GM19239 (cell line): Measurements from ENCODE around the gene CITED2.

ENCODE experiments used
- DNase-seq: peaks from one replicate; pipeline ENCODE4 v3.0.0; 2011; ENCODE audit warnings: low spot score; ENCODE audit not compliant: insufficient read length
- FAIRE-seq: peaks from 2 replicates; lab custom pipeline; 2011; peaks lifted over from hg19 to GRCh38; lab: Jason Lieb, UNC

CITED2 gene

GRCh38 chr6:139388384-139388783, 13.9 kb upstream of the CITED2 start:
- DNase-seq, result no peak
- FAIRE-seq, result no peak

GRCh38 chr6:139386404-139386803, 12.0 kb upstream of the CITED2 start:
- DNase-seq (no peak), FAIRE-seq (no peak)

GRCh38 chr6:139381216-139381865, 6.9 kb upstream of the CITED2 start:
- no peak for DNase-seq
- FAIRE-seq, result no peak

- no peak for FAIRE-seq
- no peak for DNase-seq
These were observed 6.2 kb upstream of the CITED2 start for GRCh38 chr6:139380611-139381010.

DNA sequence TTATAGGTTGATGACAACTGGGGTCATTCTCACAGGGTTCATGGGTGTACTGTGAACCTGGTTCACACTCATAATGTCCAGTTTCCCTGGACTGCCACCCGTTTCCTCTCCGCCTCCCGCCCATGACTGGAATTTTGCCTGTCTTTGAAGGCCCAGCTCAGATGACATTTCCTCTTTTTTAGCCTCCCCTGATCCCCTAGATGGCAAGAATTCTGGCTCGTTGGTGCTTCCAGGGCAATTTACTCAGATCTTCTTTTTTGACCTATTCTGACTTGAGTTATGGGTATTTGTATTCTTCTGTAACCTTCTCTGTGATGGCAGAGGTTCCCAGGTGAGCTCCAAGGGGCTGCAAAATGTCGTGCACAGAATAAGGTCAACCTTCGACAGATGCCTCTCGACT, 5.7 kb upstream of the CITED2 start:
- DNase-seq, result no peak
- FAIRE-seq, result no peak

DNA sequence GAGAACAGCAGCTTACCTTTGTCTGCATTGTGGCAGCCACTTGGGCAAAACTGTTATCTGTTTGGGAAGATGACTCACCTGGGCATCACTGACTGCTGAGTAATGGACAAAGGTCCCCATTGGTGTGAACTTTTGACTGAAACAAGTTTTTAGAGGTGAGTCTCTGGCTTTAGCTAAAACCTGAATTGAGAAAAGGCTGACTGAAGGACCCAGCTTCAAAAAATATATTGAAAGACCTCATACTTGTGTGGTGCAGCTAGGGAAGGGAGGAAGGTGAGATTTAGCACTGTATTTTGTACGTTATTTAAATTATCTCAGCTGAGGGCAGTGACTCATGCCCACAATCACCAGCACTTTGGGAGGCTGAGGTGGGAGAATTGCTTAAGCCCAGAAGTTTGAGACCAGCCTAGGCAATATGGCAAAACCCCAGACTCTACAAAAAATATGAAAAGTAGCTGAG, 4.5 kb upstream of the CITED2 start:
- DNase-seq, result no peak
- no peak for FAIRE-seq

GRCh38 chr6:139378226-139378625, 3.8 kb upstream of the CITED2 start:
- DNase-seq (no peak), FAIRE-seq (no peak)

DNA sequence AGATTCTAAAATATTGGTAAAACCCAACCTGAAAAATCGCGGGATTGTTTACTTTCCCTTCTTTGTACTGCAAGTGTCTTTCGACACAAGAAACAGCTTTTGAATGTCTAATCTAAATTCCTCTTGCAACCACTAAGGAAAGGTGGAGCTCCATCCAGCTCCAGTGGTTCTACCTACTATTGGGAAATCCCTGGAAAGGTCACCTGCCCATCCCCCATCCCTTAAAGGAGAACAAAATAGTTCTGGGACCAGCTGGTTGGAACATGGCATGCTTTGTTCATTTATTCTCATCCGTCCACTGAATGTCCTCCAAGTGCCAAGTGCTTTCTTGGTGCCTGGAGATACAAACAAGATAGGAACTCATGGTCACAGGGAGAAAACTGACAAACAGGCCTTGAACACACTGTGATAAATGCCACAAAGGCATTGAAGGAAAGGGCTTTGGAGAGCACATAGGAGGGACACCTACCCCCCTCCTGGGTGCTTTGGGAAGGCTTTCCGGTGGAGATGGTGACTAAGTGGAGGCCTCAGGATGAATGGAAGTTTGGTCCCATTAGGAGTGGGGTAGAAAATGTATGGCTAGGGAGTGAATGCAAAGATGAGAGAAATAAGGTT, 2.3 kb upstream of the CITED2 start:
- DNase-seq (no peak), FAIRE-seq (no peak)

DNA sequence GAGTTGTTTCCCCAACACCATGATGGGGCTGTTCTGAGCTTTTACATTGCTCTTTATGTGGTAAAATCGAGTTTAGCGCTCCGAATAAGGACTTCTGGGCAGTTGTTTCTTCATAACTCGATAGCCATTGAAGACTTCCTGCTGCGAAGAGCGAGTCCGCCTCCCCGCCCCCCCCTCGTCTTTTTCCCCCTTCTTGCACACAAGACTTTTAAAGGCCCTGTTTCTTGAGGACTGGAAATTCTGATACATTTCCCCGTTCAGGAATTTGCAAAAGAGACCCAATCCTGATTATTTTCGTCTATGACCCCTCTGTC, 1.5 kb upstream of the CITED2 start:
- no peak for FAIRE-seq
- DNase-seq, result no peak

DNA sequence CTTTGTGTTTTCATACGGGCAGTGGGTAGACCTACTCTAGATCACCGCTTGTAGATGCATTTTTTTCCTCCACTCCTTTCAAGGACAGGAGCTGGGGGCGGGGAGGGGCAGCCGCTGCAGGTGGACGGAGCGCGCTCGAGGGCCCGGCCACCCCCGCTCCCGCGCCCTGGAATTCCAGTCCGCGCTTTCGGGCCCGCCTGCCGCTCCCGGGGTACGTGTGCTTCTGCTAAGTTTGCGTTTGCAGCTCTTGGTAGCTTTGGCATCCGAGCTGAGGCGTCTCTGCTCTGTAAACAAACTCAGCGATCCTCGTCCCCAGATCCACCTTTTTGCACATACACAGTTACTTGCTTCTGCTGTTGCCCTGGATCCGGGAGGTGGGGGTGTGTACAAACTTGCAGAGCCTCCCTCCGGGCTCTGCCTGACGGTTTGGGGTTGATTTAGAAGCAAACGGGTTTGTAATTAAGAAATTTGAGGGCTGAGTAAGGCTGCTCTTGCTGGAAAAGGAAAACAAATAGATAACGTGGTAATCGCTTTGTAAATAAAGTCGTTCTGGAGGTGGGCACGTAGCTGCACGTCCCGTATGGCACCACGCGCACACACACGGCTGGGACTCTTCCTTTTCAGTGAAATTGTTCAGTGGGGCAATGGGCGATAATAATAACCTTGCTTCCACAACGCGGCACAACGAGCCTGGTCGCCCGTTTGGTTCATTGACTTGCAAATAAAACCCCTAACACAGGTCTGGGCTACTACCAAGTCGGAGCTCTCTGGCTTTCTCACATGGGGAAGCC, 973 bp upstream of the CITED2 start:
- DNase-seq, result no peak
- FAIRE-seq, result peak; percentile 57

GRCh38 chr6:139373928-139374356, 506 bp downstream of the CITED2 start:
- FAIRE-seq (no peak), DNase-seq (no peak)

DNA sequence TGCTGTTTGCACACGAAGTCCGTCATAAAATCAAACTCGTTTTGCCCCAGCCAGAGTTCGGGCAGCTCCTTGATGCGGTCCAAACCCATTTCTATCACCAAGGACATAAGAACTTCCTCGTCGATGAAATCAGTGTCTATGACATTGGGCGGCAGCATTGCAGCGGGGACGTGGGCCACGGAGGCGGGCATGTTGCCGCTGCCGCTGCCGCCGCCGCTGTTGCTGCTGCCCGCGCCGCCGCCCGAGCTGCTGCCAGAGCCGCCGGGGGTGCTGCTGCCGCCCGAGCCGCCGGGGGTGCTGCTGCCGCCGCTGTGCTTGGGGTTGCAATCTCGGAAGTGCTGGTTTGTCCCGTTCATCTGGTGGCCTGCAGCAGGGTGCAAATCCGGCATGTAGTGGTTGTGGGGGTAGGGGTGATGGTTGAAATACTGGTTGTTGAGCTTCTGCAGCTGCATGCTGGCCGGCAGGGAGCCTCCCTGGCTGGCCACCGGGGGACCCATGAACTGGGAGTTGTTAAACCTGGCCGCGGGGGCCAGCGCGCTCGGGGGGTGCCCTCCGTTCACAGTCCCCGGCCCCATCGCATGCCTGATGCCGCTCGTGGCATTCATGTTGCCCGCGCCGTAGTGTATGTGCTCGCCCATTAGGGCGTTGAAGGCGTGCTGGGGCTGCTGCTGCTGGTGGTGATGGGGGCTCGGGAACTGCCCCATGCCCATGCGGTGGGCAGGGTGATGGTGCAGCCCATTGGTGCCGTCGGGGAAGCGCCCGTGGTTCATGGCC, 1.1 kb downstream of the CITED2 start:
- no peak for DNase-seq

GRCh38 chr6:139372326-139373153, 1.9 kb downstream of the CITED2 start:
- no peak for DNase-seq

More for the DNA sequence above, 1.1 kb downstream of the CITED2 start:
- FAIRE-seq, result peak; percentile 14

GRCh38 chr6:139371421-139372203, 2.8 kb downstream of the CITED2 start:
- FAIRE-seq (no peak), DNase-seq (no peak)

More at GRCh38 chr6:139372326-139373153, 1.9 kb downstream of the CITED2 start:
- FAIRE-seq, result no peak

- DNase-seq, result no peak
- no peak for FAIRE-seq
These were observed 3.5 kb downstream of the CITED2 start for GRCh38 chr6:139370999-139371345.

DNA sequence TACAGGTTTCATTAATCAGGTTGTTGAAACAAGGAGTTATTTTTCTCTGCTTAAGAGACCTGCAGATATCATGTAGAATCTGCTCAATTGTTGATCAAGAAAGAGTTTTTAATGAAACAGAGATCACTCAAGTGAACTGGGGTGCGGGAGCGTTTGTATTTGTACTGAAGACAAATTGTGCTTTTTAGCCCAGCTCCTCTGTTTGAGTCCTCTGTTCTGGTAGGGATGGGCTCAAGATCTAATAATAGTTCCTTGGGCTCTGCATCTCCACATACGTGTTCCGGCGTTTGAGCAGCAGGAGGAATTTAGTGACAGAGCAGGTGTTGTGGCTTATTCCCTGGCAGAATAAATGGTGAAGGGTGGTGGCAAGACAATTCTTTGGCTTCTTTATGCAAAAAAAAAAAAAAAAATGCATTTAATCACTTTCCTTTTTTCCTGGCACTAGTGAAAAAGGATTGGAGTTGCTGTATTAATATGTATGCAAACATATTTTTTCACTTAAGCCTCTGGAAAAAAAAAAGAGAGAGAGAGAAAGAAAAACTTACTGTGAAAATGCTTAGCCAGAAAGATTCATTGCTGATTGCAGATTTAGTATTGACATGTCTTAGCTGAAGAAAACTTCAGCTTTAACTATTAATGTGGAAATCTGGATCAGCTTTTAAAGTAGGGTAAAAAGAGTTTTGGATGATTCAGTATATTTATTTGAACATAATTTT, 4.0 kb downstream of the CITED2 start:
- FAIRE-seq (no peak), DNase-seq (no peak)

GRCh38 chr6:139369568-139370282, 4.7 kb downstream of the CITED2 start:
- DNase-seq (no peak), FAIRE-seq (peak; percentile 26)

DNA sequence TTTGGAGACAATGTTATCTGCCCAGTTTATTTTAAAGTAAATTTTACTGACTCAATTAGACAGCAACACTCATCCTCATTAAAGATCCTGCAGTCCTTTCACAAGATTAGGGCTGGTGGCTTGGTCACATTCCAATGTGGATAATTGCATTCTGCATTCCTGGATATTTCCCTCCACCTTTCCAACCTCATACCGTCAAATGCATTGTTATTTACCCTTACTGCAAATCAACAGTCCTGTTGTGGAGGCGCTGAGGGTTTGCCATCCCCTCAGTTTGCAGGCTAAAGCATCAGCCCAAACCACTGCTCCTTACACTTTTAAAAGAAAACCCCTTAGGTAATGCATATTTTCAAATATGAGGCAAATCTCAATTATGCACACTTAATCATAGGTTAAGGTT, 5.4 kb downstream of the CITED2 start:
- FAIRE-seq, result no peak

More for the DNA sequence above, 5.4 kb downstream of the CITED2 start:
- no peak for DNase-seq
